HG02884 (cell line): ENCODE results near the gene MBD6.

Source experiments
- ATAC-seq: cut with Tn5 transposase; IDR thresholded peaks from one replicate; pipeline ENCODE4 v1.9.1; 2021; ENCODE audit warnings: mild to moderate bottlenecking, moderate library complexity; ENCODE audit not compliant: unreplicated experiment

Gene MBD6

GRCh38 chr12:57522011-57522886 is at the start of gene MBD6:
Gene MBD6 (plus strand): TSS chr12:57522824. CDS start chr12:57524304, 1,480 bp downstream.
- ATAC-seq, result peak; percentile 30

- no peak for ATAC-seq
Observed at GRCh38 chr12:57473392-57473791, 49.2 kb upstream of the MBD6 start.

- no peak for ATAC-seq
Observed at GRCh38 chr12:57473886-57474285, 48.7 kb upstream of the MBD6 start.

GRCh38 chr12:57474430-57474829 is 48.2 kb upstream of the MBD6 start:
- no peak for ATAC-seq

GRCh38 chr12:57474862-57475261 is 47.8 kb upstream of the MBD6 start:
- no peak for ATAC-seq

- no peak for ATAC-seq
Observed at GRCh38 chr12:57475271-57476161, 47.1 kb upstream of the MBD6 start.

GRCh38 chr12:57476162-57476992 is 46.2 kb upstream of the MBD6 start:
- ATAC-seq, result no peak

GRCh38 chr12:57476993-57477709 is 45.5 kb upstream of the MBD6 start:
- no peak for ATAC-seq

GRCh38 chr12:57477710-57478681 is 44.6 kb upstream of the MBD6 start:
- peak; percentile 41 for ATAC-seq

- no peak for ATAC-seq
Observed at GRCh38 chr12:57479043-57479375, 43.6 kb upstream of the MBD6 start.

- ATAC-seq, result peak; percentile 35
Observed at GRCh38 chr12:57479376-57480115, 43.1 kb upstream of the MBD6 start, which contains the start of gene ARHGAP9. Gene ARHGAP9 (minus strand): TSS chr12:57479866. CDS start chr12:57479406, 460 bp downstream.

- no peak for ATAC-seq
Observed at GRCh38 chr12:57481671-57482070, 41.0 kb upstream of the MBD6 start.

GRCh38 chr12:57483466-57483865 is 39.2 kb upstream of the MBD6 start:
- ATAC-seq, result no peak

- ATAC-seq, result no peak
Observed at GRCh38 chr12:57485695-57486094, 36.9 kb upstream of the MBD6 start.

- no peak for ATAC-seq
Observed at GRCh38 chr12:57487055-57487596, 35.5 kb upstream of the MBD6 start.

- peak; percentile 97 for ATAC-seq
Observed at GRCh38 chr12:57487597-57488401, 34.8 kb upstream of the MBD6 start, which contains the start of gene MARS1. Gene MARS1 (plus strand): TSS chr12:57488068. CDS start chr12:57488091, 23 bp downstream.
